NOMO-1 (cell line): ENCODE data around the gene STXBP6.
A peak's percentile ranks its signal among the peaks of the same experiment; 100 is the strongest.

Experiments
- DNase-seq, 2 experiments: peaks; one replicate each; lab custom pipeline; 2025; ENCODE audit not compliant: unreplicated experiment in 2 of 2; lab: John Stamatoyannopoulos, UW

STXBP6 gene

DNA sequence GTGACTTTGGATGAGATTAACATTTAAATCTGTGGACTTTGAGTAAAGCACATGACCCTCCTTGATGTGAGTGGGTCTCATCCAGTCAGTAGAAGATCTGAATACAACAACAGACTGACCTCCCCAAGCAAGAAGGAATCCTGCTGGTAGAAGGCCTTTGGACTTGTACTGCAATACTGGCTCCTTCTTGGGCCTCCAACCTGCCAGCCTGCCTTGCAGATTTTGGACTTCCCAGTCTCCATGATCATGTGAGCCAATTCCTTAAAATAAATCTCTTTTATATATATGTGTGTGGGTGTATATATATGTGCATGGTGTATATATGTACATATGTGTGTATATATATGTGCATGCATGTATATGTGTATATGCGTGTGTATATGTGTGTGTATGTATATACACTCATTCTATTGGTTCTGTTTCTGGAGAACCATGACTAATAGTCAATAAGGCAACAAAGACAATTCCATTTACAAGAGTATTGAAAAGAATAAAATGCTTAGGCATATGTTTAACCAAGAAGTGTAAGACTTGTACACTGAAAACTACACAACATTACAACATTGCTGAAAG is 183.8 kb downstream of the STXBP6 start:
- DNase-seq = no peak

GRCh38 chr14:24863968-24864684 is 185.8 kb downstream of the STXBP6 start:
- DNase-seq = peak in 1 of 2 experiments; percentile 0

GRCh38 chr14:24861083-24861630 is 188.8 kb downstream of the STXBP6 start:
- DNase-seq = no peak

GRCh38 chr14:24859559-24859958 is 190.4 kb downstream of the STXBP6 start:
- DNase-seq = no peak

GRCh38 chr14:24858684-24859083 is 191.3 kb downstream of the STXBP6 start:
- DNase-seq = no peak

DNA sequence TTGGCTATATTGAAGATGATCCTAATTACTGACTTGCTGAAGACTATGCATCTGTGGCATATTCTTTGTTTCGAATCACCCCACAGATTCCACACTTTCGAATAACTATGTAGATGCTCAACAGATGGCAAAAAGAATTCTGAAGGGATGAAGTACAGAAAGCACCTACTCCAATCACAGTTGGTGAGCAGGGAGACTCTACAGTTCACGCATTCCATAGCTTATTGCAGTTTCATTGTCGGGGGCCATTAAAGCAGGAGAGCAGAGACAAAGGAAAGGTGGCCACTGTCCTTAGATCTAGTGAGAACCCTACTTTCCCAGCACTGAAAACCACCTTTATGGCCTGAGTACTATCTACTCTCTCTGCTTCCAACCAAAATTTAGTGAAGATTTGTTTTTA is 191.9 kb downstream of the STXBP6 start:
- no peak for DNase-seq

- no peak for DNase-seq
These were observed 192.7 kb downstream of the STXBP6 start for GRCh38 chr14:24857277-24857676.

DNA sequence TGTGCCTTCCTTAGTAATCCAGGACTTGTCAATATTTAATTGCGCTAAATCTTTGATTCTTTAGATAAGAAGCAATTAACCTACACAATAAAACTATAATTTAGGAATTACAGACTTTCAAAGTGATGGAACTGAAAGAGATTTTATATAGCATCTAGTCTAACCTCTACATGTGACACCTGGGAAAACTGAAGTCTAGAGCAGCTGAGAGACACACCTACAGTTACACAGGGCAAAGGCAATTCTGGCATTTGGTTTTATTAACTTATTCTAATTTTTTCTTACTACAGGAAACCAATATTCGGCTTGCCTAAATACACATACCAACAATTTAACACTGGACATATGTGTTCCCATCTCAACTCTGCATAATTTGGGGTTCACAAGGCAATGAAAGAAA is 196.5 kb downstream of the STXBP6 start:
- no peak for DNase-seq

- no peak for DNase-seq
These were observed 197.5 kb downstream of the STXBP6 start for GRCh38 chr14:24852312-24853060.

GRCh38 chr14:24851837-24852236 is 198.1 kb downstream of the STXBP6 start:
- DNase-seq = no peak

GRCh38 chr14:24851406-24851805 is 198.5 kb downstream of the STXBP6 start:
- no peak for DNase-seq

GRCh38 chr14:24850072-24850471 is 199.9 kb downstream of the STXBP6 start:
- DNase-seq = no peak

- no peak for DNase-seq
These were observed 200.5 kb downstream of the STXBP6 start for GRCh38 chr14:24849471-24849870.

DNA sequence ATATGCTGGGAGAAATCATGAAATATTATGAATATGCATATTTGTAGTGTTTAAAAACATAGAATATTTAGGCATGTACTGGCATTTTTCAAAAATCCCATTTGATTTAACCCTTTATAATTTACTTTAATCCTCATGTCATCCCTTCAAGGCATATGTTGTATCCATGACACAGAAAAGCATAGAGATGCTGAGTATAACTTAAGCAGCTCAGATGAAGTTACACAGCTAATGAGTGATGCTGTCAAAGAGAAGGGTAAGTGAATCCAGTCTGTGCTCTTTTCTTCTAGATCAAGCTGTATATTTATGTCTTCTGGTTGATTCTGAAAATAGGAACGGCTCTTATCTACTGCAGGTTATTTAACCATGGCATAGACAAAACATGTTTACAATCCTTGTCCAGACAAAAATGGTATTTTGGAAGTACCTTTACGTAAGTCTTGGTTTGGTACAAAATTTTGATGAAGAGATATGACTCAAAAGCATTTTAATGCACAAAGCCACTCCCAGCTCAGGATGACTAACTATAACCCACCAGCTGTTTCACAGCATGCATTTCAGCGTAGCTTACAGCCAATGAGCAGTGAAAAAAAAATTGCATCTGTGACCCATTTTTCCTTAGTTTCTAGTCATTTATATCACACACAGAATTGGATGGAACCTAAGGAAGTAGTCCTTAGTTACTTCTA is 201.7 kb downstream of the STXBP6 start:
- no peak for DNase-seq

DNA sequence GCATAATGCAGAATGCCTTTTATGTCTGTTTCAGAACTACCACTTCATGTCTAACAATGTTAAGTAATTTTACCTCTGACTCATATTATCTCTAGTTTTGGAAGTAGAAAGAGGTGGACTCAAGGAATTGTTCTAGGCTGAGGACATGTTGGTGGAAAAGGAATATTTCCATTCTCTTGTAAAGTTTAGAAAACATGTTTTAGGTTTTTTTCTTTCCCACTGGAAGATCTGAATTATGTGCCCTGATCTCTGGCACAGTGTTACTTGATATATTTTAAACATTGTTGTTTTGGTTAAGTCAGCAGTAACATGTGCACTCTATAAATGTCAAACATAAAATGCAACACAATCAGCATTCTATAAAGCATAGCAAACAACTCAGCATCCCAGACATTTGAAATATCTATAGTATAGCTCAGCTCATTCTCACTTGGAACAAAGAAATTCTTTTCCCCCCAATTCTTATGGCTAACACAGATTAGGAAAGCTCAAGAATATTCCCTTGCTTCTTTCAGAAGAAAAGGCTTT is 202.3 kb downstream of the STXBP6 start:
- no peak for DNase-seq

- no peak for DNase-seq
These were observed 203.7 kb downstream of the STXBP6 start for GRCh38 chr14:24846261-24846660.

DNA sequence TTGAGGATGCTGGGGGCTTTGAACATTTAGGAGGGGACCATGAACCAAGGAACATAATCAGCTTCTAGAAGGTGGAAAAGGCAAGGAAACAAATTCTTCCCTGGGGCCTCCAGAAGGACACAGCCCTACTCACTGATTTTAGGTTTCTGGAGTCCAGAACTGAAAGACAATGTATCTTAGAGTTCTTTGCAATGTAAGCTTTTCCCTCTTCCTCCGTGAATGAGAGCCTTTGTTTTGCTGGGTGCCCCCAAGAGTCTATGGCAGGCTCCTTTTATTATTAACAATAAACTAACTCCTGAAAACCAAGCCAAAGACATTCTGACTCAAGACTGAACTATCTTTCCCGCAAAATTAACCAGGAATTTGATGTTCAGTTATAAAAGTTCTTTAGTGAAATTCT is 204.1 kb downstream of the STXBP6 start:
- no peak for DNase-seq

- DNase-seq = no peak
These were observed 205.9 kb downstream of the STXBP6 start for GRCh38 chr14:24844011-24844410.

GRCh38 chr14:24843494-24843893 is 206.5 kb downstream of the STXBP6 start:
- DNase-seq = peak in 1 of 2 experiments; percentile 43

DNA sequence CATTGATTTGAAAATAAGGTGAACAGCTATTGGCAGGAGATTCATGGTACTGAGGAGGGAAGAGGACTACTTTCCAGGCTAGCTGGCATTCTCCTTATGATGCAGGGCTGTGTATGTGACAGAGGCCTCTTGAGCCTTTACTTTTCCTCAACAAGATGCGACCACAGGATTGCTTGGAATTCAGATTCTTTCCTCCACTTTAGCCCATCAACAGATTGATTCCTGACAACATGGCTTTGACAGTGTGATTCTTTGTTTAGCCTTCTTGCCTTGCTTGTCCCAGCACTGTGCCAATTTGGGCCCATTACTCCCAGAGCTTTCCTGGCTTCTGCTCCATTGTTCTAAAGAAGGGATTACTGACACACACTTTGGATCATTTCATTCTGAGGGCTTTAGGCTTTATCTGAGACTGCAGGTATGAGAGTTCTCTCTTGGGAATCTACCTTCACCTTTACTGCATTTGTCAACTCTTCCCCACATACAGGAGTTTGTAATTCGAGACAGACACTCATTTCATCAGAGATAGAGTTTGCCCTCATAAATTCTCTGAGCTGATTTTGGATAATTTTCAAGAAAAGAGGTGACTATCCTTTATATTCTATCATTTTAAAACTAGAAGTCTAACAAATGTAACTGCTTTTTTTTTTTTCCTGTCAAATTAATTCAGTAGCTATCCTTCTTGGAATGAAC is 209.6 kb downstream of the STXBP6 start:
- DNase-seq = no peak
